SKM-1 (cell line): ENCODE data around the gene BAG3.

Source experiments
- DNase-seq: peaks from one replicate; lab custom pipeline; 2025; ENCODE audit not compliant: unreplicated experiment; lab: John Stamatoyannopoulos, UW

BAG3 gene

DNA sequence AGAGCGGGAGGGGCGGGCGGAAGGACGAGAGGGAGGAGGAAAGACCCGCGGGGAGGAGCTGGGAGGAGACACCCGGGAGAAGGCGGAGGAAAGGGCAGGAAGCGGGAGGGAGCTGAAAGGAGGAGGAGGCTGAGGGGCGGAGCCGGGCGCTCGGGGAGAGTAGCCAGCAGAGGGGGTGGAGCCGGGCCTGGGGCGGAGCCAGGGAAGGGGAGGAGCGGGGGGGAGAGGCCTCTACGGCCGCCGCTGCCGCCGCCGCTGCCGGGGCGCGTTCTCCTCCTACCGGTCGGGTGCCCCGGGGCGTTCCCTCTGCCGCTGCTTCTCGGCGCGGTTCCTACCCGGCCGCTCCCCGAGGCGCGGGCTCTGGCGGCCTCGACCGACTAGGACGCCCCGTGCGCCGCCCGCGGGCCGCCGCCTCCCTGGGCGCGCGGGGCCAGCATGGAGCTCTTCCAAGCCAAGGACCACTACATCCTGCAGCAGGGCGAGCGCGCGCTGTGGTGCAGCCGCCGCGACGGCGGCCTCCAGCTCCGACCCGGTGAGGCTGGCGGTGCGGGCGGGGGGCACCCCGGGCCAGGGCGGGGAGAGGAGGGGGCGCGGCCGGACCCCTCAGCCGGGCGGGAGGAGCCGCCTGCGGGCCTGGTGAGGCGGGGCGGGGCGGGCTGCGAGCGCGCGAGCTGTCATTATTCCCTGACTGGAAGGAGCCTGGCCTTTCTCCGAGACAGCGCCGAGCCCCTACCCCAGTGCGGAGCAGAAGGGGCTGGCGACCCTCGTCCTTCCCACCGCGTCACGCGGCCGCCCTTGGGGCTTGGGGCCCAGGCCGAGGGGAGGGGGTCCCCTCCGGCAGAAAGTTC, 74.9 kb downstream of the BAG3 start, which contains the start of gene INPP5F:
TSS of gene INPP5F (plus strand) at position 223 of the 848 bp plus-strand sequence. CDS start at position 436, 213 bp downstream.
- peak; percentile 97 for DNase-seq

GRCh38 chr10:119726676-119727261, 75.6 kb downstream of the BAG3 start:
- DNase-seq: no peak
